HT1080 (cell line): ENCODE measurements around the gene TRRAP. TPM values are rescaled to one million over a fixed set of nuclear protein-coding genes. Genes with fewer than 3 reads are reported as not detected.
"Not testable (repeated sequence)": the region's sequence is repeated elsewhere in the genome, so short reads cannot be mapped to it uniquely, and the experiment has no call there.

Experiments
- DNase-seq: peaks from one replicate; pipeline ENCODE4 v3.0.0-alpha.2; 2015; ENCODE audit warnings: low read depth
- total RNA-seq: library from RNA; depleted of rRNA; stranded (reverse); fragments of >200 nt; shearing (Covaris generic); gene quantifications from 2 replicates; pipeline ENCODE4 v1.2.3, GENCODE V29; 2014

The TRRAP gene
- total RNA-seq, 1 experiment from 2014 or later, result 14.7 TPM

DNA sequence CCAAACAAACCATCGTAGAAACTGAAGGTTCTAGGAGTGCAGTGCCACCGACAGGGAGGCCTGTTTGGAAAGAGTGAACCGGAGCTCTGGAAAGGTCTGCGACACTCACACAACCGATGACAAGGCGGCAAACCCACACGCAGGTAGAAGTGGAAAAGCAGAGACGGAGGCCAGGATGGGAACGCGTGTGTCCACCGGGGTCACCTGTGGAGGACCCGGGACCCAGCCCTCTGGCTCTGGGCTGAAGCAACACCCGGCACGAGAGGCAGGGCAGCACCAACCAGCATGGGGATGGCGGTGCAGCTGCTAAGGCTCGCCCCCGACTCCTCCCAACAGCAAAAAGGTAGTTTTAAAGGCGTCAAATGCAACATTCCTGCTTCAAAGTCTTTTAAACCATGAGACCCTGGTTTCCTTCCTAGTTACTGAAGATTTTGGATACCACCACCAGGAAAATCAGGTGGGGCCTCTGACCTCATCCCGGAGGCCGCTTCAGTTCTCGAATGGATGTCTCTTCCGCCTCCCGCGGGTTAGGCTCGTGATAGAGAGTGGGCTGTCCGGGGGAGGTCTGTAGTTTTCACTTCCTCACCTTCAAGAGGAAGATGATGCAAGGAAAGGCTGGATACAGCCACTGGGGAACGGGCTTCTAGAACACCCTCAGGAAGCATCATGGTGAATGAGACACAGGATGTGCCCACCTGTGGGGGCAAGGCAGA is 150.1 kb downstream of the TRRAP start:
- no peak for DNase-seq

DNA sequence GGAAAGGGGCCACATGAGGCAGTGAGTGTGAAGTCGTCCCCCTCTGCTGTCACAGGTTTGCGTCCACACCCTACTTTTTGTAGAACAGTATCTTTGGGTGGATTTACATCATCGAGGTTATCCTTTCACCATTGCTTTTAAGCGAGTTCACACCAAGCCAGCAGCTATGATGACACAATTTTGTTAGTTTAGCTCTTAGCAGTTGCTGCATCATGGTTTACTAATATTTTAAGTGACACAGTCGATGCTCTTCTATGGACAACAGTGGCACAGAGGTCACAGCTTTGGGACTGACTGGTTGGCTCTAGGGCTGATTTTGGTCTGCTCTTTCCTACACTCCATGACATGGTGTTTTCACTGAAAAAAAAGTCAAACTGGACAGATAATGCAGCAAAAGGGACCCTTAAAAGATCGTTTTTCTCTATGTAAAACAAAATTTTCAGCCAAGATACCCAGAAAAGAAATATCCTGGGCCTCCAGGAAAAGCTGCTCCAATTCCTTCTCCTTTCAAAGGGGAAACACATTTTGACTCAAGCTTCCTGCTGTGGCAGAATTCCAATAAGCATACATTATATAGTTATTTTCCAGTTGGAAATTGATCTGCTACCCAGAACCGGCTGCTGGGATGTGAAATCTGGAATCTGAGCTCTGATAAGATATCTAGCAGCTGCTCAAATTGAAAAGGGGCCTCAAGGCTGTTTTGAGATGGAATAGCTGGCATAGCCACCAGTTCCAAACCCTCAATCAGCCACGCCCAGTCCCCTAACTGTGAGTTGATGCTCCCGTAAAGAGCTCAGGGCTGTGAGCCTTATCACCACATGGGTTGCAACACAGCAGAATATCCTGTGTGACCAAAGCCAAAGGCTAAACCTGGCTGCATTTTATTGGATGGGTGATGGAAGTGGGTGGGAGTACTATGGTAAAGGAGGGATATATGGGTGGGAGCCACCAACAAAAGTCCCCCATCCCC is 151.4 kb downstream of the TRRAP start:
- no peak for DNase-seq

DNA sequence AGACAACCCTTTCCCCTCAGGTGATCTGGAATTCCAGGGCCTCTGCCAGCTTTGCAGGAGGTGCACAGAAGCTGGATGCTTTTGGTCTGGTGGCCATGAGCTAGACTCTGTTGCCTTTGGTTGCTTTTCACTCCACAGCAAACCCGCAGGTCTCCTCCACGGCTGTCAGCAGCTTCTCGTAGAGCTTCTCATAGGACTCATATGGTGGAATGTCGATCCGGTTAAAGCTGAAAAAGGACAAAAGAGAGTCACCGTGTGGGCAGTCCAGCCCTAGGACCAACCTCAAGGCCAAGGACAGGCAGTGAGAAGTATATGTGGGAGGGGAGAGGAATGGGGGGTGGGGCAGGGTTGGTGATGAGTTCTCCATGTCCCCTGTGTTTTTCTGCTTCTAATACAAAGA is 152.1 kb downstream of the TRRAP start:
- no peak for DNase-seq

DNA sequence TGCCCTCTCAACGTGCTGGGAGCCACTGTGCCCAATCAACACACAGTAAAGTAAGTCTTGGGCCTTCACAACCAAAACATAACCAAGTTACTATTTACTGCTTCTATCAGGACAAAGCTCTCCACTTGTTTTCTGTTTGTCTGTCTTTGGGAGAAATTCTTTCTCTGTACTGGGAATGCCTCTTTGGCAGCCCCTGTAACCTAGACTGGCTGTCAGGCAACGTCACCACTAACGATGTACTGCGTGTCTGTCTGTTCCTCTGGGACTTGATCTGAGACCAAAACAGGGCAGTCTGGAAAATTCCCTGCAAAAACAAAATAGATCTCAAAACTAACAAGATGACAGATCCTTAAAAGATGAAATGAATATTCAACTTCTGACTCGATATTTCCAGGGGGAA is 152.6 kb downstream of the TRRAP start:
- no peak for DNase-seq

DNA sequence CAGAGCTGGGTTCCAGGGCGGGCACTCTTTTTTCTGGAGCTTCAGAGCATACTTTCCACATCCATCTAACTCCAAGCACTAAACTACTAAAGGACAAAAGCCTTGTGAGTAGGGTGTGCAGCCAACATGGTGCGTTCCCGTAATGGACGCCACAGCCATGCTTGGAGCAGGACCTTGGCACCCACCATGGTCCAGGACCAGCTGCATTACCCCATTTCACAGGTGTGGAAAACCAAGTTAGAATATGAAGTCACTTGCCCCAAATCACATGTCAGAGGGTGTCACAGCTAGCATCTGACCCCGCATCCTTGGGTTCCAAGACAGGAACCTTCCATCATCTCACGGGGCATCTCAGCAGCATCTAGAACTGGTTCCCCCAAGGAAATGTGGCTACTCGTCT is 153.2 kb downstream of the TRRAP start:
- no peak for DNase-seq

DNA sequence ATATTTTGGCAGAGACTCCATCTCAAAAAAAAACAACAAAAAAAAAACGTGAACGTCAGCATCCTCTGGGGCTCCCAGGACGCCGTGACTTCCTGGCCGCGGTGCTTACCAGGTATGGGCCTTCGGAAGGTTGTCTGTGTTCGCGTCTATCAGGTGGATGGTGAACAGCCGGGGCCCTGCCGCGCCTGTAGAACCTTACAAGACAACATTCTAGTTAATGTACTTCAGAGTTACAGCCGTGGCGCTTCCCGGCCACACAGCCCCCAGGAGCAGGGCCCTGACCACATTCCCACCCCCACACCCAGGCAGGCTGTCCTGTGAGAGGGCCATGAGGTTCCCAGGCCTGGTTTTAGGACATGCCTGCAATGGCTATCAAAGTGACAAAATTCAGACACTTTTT is 154.6 kb downstream of the TRRAP start:
- no peak for DNase-seq

DNA sequence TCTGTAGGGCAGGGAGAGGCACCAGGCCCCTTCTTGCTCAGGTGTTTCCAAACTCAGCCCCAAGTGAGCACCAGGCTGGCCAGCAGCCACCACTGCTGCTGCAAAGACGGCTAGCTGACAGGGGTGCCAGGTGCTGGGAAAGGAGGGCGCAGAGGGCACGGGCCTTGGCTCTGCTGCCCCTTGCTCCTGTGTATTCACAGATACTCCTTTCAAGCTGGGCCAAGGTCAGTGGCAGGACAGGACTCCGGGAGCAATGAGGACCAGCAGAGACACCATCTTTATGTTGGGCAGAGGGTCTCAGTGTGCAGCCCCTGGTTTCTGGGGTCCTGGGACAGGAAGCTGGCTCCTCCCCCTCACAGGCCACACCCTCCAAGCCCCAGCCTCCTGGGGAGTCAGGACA is 155.4 kb downstream of the TRRAP start:
- DNase-seq, result no peak

DNA sequence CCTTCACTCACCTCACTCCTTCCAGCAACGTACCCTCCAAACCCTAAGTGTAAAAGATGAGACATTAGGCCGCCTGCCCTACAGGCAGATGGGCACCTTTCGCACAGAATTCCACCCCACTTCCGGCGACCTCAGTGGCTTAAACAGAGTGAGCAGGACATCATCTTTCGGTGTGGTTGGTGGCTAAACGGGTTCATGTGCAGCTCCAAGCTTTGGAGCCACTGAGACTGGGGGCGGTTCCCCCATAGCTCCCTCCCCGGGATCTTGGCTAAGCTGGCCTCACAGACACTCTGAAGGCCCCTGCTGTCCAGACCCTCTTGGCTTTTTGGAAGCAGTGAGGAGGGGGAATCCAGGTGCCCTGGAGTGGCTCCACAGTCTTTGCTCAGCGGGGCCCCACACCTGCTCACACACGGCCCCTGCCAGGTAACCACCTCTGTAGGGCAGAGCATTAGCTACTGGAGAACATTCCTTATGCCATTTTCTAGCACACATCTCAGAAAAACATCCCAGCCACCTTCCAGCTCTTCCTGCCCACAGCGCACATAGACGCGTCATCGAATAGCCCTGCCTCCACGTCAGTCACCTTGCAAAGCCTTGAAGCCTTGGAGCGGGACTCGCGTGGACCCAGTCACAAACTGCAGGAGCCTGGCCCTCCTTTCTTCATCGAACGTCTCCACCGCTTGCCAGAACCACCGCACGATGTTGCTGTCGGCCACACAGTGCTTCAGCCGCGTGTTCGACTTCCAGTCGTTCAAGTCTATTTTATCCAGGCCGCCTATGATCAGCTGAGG is 156.8 kb downstream of the TRRAP start:
- DNase-seq, result no peak

DNA sequence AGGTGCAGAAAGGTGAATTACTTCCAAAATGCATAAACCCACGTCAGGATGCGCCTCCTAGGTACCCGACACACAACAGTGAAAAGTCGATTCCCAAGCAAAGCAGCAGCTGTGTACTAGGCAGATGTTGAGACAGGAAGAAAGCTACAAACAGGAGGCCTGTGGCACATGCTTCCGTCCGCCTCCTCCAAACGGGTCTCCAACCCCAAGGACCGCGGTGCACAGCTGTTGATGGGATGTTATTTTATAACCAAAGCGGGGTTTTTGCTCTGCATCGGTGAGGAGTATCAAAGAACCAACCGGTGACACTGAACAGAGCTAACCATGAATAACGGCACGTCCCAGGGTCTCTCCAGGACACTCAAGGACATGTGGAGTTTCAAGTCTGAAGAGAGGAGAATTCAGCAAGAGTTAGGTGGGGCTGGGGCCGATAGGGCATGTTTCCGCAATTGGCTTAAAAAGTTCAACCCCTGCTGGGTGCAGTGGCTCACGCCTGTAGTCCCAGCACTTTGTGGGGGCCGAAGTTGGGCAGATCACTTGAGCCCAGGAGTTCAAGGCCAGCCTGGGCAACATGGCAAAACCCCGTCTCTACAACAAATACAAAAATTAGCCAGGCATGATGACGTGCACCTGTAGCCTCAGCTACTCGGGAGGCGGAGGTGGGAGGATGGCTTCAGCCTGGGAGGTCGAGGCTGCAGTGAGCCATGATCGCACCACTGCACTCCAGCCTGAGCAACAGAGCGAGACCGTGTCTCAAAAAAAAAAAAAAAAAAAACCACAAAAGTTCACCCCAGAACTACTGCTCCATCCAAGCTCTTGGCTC is 157.6 kb downstream of the TRRAP start:
- DNase-seq, result no peak

DNA sequence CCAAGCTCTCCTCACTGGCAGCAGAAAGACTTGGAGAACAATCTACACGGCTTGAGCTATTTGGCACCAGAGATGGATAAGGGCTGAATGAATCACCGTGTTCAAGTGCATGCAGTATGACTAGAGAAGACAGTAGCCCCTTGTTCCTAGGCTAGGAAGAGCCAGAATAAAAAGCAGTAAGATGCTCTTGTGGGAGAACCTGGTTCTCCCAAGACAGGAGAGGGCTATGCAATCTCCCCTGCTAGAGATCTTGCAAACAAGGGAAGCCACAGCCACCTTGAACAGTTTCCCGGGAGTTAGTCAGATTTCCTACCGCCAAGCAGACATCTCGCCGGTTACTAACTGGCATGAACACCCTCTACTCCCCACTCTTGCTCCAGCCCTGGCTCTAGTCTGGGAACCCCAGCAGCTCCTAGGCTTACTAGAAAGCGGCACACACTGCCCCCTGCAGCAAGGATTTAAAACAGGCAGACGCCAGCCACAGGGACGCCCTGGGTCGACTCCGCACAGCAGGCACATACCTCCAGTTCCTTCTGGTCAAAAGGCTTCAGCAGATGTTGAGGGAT is 158.3 kb downstream of the TRRAP start:
- peak; percentile 63 for DNase-seq

DNA sequence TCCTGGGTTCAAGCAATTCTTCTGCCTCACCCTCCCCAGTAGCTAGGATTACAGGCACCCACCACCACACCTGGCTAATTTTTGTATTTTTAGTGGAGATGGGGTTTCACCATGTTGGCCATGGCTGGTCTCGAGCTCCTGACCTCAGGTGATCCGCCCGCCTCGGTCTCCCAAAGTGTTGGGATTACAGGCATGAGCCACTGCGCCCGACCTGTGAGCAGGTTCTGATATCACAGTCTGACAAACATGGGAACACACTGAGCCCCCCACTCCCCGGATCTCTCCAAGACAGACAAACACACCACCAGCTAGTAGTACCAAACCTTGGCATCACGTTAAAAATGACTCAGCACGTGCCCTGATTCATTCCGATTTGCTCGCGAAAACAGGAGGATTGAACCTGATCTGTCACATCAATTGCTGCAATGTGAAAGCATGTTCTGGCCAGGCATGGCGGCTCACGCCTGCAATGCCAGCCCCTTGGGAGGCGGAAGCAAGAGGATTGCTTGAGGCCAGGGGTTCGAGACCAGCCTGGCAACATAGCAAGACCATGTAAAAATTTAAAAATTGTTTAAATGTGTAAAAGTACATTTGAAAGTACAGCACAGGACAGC is 159.1 kb downstream of the TRRAP start:
- DNase-seq, result peak; percentile 20

DNA sequence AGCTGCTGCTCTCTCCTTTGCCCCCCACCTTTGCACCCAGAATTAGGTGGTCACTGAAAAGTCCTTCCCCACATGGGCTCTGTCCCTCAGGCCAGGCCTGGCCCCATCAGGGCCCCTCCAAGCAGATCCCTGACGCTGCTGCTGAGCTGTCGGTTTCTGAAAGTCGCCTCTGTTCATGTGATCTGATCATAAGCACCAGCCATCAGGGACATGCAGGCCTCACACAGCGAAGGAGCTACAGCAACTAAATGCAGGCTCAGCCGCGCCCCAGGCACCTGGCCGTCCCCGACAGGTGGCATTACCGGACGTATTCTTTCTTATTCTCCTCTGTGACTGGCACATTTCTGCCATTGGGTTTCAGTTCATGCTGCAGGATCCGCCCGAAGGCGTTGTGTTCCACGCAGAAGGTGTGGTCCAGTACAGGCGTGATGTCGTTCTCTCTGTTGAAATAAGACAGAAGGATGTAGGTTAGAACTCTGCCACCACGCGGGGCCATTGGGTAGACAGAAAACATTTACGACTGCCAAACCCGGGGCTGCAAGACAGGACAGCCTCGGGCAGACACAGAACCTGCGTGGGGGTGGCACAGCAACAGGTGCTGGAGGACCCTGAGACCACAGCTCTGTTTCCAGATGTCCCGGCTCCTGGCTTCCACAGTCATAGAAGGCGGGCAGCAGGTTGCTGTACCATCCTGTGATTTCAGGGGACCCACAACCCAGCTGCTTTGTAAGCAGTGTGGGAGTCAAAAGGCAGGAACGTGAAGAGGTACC is 159.9 kb downstream of the TRRAP start:
- no peak for DNase-seq

DNA sequence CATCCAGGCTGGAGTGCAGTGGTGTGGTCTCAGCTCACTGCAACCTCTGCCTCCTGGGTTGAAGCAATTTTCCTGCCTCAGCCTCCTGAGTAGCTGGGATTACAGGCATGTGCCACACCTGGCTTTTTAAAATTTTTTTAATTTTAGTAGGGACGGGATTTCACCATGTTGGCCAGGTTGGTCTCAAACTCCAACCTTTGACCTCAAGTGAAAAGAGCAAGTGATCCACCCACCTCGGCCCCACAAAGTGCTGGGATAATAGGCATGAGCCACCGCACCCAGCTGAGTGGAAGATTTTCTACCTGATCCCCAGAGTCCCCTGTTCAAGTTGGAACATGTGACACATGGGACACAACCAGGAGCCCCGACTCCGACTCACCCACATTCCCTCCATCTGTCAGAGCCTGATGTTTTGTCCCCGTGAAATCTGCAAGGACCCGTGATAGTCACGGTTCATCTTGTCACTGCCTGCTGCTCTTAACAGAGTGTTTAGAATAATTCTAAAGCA is 161.1 kb downstream of the TRRAP start:
- no peak for DNase-seq

DNA sequence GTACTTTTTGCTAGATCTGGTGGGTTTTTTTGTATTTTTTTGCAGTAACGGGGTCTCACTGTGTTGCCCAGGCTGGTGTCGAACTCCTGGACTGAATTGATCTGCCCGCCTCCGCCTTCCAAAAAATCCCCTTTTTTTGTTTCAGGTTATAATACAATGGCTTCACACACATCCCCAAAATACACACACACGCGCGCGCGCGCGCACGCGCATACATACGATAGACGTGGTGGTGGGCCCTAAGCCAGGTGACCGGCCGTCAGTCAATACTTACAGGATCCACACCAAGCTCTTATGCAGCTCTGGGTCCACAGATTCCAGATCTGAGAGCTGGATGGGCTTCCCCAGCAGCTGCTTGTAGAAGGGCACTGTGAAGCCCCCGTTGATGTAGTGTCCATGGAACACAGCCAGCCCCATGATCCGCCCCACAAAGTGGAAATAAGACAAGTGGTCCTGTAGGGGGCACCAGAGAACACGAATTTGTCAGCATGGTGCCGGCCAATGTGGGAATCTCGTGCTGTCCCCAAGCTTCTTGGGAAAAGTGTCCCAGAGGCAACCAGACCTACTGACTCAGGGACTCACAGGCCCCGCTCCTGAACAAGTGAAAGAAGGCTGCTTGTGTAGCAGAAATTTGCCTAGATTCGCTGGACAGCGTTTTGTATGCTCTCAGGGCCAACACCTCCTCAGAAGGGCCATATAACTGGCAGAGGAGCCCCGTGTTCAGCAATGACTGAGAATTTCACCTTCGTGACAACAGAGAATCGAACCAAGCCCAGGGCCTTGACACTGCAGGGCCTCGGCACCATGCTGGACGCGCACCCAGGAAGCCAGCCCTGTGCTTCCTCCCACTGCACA is 162.0 kb downstream of the TRRAP start:
- DNase-seq, result peak; percentile 71

DNA sequence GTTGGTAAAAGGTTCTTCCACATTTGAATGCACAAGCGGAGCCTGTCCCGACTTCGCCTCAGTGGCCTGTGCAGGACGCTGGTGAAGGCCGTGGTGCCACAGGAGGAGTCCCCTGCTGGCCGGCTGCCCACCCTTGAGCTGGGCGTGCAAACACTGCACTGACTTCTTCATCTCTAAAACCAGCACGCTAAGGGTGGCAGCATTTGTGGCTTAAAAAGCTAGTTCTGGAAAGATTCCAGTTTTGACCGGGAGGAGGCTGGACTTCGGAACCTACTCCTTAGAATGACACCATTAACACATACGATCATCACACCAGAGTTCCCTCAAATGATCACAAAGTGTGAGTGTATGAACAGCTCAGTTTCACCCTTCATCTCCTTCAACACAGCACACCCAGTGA is 163.2 kb downstream of the TRRAP start:
- DNase-seq, result no peak

DNA sequence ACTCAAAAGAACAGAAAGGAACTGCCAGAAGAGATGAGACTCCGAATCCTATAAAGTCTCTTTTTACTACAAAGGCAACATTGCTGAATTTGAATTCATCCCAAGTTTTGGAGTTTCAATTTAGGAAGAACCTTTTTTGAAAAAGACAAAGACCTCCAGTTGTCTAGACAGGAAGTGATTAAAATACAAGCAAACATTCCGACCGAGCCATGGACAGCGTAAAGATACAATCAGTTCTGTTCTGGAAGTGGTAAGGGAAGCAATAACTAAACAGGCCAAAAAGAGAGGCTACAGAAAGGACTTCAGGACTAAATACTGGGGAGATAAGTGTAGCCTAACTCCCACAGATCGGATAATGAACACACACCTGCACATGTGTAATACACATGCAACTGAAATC is 164.6 kb downstream of the TRRAP start:
- no peak for DNase-seq

DNA sequence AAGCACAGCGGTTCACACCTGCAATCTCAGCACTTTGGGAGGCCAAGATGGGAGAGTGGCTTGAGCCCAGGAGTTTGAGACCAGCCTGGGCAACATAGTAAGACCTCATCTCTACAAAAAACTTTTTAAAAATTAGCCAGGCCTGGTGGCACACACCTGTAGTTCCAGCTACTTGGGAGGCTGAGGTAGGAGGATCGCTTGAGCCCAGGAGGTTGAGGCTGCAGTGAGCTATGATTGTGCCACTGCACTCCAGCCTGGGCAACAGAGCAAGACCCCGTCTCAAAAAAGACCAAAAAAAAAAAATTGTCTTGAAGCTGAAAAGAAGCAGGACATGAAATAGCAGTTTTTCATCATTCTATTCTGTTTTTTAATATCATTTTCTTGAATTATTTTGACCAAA is 166.5 kb downstream of the TRRAP start:
- DNase-seq, result not testable (repeated sequence)

DNA sequence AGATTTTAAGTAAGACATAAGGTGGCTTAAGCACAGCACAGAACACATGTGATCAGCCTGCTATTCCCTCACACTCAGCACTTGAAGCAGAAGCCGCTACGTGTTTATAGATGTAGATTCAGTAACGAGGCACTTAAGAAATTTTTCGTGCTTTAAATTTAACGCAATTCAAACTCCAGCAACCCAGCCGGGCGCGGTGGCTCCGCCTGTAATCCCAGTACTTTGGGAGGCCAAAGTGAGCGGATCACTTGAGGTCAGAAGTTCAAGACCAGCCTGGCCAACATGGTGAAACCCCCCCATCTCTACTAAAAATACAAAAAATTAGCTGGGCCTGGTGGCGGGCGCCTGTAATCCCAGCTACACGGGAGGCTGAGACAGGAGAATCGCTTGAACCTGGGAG is 167.9 kb downstream of the TRRAP start:
- DNase-seq, result not testable (repeated sequence)
